ENCODE results near the gene GRAMD1A.

DNA sequence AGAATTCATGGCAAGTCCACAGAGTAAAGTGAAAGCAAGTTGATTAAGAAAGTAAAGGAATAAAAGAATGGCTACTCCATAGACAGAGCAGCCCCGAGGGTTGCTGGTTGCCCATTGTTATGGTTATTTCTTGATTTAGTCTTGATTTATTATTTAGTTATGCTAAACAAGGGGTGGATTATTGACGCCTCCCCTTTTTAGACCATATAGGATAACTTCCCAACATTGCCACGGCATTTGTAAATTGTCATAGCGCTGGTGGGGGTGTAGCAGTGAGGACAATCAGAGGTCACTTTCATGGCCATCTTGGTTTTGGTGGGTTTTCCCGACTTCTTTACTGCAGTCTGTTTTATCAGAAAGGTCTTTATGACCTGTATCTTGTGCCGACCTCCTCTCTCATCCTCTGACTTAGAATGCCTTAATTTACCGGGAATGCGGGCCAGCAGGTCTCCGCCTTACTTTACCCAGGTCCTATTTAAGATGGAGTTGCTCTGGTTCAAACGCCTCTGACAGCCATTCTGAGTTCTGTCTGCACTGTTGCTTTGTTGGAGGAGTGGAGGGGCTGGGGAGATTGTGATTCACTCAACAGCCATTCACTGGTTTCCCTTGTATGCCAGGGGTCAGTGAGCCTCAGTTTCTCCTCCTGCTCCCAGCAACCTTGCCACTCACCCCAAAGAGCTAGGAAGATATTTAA, 69.0 kb downstream of the GRAMD1A start:
- TF ChIP-seq GATA3 (IDR thresholded peaks at IDR 0.05; ENCODE audit: low read depth, low read length) (no peak), GATA2 (IDR thresholded peaks at IDR 0.05; ENCODE audit: low read depth, low read length) (no peak)

All from SH-SY5Y (cell line).